CD4-positive, alpha-beta T cell treated with Interleukin-12 subunit alpha and Interleukin-12 subunit beta, for 1 hour (primary cell): ENCODE results near the gene SNX30.
A peak's percentile ranks its signal among the peaks of the same experiment; 100 is the strongest.
"Not testable (repeated sequence)": the region's sequence is repeated elsewhere in the genome, so short reads cannot be mapped to it uniquely, and the experiment has no call there.

Experiments used
- DNase-seq: peaks from one replicate; pipeline ENCODE4 v3.0.0-alpha.2; 2020

SNX30 gene, protein sequence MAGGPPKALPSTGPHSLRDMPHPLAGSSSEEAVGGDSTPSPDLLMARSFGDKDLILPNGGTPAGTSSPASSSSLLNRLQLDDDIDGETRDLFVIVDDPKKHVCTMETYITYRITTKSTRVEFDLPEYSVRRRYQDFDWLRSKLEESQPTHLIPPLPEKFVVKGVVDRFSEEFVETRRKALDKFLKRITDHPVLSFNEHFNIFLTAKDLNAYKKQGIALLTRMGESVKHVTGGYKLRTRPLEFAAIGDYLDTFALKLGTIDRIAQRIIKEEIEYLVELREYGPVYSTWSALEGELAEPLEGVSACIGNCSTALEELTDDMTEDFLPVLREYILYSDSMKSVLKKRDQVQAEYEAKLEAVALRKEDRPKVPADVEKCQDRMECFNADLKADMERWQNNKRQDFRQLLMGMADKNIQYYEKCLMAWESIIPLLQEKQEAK

DNA sequence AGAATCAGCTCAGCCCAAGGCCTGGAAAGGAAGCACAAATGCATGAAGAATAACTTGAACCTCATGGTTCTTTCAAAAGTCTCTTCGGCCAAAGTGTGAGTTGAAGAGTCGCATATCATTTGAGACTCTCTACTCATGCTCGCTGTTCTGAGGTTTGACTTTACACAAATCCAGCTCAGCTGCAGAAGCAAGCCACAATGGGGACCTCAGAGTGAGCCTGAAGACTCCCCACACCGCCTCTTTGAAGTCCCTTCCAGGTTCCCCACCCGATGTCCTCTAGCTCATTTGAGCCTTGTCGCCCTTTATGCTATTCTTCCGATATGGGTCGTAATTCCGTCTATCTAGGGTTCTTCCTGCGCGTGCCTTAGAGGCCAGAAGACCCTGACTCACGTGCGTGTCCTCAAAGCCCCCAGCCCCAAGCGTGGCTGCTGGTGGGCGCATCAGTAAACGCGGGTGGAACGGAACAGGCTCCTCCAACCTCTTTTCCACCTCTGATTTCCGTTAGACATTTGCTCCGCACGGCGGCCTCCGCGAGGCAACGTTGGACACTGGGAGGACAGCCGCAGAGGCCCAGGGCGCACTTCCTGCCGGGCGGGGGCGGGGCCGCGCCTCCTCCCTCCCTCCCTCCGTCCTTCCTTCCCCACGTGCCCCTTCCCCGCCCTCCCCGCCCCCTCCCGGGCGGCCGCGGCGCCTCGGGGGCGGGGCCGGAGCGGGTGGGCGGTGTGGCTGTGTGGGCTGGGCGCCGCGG is at the start of gene SNX30:
Gene SNX30, plus strand, starts transcription at position 745 of the 748 bp plus-strand sequence. CDS start 242 bp downstream, outside the sequence.
- DNase-seq, result peak; percentile 87

DNA sequence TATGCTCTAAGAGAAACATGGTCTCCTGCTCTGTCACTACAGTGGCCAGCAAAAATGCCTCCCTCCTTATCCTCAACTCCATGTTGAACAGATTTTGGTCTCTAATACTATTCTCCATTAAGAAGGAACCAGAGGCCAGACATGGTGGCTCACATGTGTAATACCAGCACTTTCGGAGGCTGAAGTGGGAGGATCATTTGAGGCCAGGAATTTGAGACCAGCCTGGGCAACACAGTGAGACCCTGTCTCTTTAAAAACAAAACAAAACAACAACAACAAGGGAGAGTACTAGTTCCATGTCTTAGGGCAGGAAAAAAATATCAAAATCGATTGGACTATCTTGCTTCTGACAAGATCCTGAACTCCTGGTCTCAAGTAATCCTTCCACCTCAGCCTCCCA is 47.3 kb upstream of the SNX30 start:
- no peak for DNase-seq

DNA sequence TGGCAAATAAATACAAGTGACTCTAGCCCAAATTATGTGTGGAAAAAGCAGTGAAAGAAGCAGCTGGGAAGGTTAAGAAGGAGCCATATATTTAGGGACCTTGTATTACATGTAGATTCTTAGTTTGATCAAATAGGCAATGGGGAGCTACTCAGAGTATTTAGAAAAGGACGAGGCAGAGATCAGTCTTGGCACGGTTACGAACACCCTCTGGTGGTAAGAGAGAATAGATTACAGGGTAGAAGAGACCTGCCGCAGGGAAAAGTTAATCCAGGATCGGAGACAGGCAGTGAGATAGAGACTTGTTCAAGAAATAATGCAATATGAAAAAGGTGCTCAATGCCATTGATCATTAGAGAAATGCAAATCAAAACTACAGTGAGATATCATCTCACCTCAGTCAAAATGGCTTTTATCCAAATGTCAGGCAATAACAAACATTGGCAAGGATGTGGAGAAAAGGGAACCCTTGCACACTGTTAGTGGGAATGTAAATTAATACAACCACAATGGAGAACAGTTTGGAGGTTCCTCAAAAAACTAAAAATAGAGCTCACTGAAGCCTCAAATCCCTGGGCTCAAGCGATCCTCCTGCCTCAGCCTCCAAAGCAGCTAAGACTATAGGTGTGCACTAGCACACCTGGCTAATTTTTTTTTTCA is 44.7 kb upstream of the SNX30 start:
- DNase-seq, result no peak

DNA sequence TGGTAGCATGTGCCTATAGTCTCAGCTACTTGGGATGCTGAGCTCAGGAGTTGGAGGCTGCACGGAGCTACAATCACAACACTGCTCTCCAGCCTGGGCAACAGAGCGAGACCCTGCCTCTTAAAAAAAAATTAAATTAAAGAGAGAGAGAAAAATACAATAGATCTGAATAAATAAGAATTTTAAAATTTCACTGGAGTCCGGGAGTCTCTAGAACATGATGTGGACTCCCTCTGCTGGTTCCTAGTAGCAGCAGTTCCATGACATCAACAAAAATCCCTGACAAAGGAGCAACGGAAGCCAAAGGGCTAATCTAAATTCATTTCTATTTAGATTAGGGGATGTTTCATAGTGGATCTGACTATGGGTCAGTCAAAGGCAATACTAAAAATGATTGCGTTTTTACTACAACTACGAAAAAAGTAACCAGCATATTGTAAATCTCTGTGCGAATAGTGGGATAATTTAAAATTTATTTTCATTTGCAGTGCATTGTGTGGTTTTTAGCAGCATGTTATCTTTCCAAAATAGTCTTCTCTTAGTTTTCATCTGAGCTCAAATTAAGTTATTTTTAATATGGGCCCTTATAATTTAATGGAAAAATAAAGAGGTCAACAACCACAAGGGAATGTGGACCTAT is 39.4 kb upstream of the SNX30 start:
- DNase-seq, result no peak

DNA sequence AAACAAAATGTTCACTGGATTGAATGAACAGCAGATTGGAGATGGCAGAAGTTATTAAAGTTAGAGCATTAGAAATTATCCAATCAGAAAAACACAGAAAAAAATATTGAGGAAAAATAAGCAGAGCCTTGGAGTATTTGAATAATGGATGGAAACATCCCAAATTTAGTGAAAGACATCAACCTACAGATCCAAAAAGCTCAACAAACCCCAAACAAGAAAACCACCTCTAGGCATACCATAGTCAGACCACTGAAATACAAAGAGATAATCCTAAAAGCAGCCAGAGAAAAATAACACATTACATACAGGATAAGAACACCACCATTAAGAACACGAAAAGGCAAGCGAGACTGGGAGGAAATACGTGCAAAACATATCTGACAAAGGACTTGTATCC is 37.9 kb upstream of the SNX30 start:
- no peak for DNase-seq

DNA sequence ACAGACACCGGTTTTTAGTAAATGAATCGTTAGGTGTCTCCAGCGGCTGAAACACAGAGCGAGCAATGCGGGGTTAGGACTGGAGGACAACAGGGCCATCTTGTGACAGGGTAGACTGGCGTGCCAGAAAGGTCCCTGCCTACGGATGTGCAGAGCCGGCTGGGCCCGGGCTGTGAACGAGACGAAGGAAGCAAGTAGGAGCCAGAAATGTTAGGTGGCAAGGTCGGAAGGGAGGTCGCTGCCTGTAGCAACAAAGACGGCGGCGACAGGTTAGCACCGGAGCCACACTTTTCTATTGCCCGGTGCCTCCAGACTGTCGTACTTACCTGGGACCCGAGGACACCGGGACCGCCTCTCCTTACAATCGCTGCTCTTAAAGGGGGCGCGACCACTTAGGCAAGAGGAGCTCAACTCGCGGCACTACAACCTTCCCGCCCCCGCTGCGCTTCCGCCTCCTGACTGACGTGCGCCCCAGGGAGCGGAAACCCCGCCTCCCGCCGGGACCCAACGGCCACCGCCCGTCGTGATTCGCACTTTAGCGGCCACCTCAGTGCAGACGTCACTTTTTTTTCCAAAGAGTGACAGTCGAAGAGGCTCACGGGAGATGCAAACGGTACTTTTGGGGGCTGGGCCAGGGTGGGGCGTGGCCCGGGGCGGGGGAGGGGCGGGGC is 32.8 kb upstream of the SNX30 start, which contains the start of gene INIP:
Gene INIP, minus strand, starts transcription at position 457 of the 671 bp plus-strand sequence. CDS start 1,632 bp downstream, outside the sequence.
- peak; percentile 98 for DNase-seq

DNA sequence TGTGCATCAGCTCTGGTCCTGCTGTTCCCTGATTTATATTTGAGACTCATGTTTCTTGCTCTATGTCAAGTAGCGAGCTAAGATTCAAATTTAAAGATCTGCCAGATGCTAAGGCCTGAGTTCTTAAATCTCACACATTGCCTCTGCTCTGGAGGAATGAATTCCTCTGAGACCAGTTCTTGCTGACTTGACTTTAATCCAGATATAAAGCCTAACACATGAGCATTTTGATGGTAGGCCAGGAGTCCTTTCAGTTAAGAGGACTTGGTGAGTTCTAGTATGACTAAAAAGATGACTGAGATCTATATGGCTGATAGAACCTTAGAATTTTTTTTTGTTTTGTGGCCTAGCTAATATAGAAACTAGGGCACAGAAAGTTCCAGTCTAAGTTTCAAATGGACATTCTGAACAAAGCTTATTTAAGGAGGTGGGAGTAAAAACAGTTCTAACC is 31.3 kb upstream of the SNX30 start:
- no peak for DNase-seq

DNA sequence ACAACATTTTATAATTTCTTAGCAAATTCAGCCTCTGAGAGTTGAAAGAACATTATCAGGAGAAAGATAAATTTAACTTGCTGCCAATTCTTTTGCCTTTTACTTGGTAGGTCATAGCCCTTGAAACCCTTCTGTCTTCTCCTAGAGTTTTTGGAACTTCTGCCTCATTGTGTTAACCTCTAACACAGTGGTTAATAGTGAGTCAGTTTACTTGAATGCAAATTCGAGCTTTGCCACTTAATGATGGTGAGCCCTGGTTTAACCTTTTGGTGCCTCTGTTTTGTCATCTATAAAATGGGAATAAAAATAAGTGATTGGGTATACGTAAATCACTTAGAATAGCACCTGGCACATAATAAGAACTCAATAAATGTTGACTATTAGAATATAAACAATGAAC is 30.9 kb upstream of the SNX30 start:
- DNase-seq, result no peak

DNA sequence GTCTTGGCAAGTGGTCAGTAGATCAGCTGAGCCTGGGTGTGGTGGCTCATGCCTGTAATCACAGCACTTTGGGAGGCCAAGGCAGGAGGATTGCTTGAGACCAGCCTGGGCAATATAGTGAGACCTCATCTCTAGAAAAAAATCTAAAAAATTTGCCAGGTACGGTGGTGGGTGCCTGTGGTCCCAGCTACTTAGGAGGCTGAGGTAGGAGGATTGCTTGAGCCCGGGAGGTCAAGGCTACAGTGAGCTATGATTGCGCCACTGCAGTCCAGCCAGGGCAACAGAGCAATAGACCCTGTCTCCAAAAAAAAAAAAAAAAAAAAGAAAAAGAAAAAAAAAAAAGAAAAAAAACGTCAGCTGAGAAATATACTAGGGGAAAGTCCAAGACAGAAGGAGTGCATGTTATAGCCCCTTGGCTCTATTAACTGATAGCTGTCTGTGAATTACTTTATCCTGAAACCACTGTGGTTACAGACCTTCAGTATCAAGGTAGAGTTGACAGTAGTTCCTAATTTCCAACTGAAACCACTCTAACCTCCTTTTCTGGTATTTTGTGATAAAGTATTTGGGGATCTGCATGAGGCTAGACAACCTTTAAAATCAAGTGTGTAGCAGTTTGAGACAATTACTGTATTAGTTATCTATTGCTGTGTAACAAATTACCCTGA is 30.3 kb upstream of the SNX30 start:
- DNase-seq, result no peak

DNA sequence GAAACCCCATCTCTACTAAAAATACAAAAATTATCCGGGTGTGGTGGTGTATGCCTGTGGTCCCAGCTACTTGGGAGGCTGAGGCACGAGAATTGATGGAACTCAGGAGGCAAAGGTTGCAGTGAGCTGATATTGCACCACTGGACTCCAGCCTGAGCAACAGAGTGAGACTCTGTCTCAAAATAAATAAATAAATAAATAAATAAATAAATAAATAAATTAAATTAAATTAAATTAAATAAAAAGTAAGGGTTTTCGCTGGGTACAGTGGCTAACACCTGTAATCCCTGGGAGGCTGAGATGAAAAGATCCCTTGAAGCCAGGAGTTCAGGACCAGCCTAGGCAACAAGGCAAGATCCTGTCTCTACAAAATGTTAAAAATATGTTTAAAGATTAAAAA is 27.8 kb upstream of the SNX30 start:
- DNase-seq, result not testable (repeated sequence)

DNA sequence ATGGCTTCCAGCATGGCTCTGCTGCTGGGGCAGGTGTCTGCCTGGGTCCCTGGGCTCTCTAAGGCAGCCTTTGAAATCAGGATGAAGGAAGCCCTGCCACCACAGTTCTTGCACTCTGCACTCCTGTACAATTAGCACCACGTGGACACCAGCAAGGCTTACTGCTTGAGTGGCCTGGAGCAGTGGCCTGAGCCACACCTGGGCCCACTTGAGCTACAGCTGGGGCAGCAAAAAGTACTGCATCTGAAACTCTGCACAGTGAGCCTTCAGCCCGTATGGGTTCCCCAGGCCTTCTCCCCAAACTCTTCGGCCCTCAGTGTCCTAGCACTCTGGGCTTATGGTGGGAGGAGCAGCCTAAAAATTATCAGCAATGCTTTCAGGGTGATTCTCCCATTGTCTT is 24.6 kb upstream of the SNX30 start:
- DNase-seq, result no peak

DNA sequence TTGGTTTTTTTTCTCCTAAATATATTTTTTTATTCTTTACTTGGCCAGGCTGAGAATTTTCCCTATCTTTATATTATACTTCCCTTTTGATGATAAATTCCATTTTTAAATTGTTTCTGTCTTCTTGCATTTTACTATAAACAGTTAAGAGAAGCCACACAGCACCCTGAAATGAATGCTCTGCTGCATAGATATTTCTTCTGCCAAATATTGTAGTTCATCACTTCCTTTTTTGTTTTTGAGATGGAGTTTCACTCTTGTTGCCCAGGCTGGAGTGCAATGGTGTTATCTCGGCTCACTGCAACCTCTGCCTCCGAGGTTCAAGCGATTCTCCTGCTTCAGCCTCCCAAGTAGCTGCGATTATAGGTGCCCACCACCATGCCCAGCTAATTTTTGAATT is 24.1 kb upstream of the SNX30 start:
- DNase-seq, result no peak

DNA sequence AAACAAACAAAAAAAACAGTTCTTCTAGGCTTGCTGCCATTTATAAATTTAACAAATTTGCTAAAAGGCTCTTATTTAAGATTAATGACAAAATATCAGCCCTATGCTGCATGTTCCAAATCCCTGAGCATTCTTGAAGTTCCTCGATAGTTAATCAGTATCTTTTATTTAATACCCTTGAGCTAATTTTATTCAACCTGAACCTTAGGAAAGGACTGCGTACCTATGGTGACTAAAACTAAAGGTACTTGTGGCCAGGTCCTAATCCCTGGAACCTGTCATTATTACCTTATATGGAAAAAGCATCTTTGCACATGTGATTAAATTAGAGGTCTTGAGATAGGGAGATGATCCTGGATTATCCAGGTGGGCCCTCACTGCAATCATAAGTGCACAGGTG is 22.2 kb upstream of the SNX30 start:
- no peak for DNase-seq

DNA sequence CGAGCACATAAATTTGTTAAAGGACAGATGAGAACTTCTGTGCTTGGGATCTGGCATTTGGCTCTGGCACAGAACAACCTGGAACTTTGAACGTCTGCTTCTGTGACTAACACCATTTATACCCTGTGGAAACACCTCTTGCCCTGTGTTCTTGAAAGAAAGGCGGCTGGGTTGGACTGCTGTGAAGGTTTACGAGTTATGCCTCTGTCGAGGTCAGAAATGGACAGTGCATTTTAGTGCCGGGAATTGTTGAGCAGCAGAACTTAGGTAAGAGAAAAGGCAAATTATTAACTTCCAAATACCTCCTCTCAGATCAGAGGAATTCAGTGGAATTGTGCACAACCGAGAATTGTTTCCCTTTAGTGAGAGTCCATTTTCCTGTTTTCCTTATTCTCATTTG is 18.6 kb upstream of the SNX30 start:
- DNase-seq, result no peak

DNA sequence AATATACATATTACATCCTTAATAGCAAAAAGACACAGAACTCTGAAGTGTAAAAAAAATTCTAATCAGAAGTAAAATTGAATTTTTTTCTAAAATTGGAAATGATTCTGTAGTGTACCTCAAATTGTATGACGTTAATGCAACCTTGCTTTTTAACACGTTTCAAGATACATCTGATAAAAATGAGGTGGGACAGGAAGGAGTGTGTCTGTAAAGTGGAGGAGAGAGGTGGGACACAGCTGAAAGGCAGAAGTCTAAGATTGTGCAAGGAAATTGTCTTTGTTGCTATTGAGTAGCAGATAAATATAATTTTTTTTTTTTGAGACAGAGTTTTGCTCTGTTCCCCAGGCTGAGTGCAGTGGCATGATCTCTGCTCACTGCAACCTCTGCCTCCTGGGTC is 15.7 kb upstream of the SNX30 start:
- DNase-seq, result no peak

DNA sequence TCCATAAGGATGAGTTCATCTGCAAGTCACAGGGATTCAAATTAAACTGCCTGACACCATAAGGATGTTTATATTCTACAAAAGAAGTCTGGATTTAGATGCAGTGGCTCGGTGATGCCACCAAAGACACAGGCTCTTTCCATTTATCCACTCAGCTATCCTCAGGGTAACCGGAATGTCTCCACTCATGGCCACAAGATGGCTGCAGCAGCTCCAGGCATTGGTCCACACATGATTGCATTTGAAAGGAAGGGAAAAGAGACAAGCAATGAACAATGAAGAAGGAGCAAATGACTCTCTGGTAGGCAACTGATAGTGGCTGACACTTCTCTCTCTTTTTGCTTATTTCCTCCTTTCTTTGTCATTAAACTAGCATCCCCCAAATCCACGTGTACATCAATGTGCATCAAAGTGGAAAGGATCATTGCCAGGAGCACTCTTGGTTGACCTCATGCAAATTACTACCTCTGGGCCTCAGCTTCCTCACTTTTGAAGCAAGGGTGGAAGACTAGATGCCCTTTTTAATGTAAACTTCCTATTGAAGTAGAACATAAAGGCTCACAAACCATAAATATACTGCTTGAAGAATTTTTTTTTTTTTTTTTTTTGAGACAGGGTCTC is 7.2 kb upstream of the SNX30 start:
- no peak for DNase-seq

DNA sequence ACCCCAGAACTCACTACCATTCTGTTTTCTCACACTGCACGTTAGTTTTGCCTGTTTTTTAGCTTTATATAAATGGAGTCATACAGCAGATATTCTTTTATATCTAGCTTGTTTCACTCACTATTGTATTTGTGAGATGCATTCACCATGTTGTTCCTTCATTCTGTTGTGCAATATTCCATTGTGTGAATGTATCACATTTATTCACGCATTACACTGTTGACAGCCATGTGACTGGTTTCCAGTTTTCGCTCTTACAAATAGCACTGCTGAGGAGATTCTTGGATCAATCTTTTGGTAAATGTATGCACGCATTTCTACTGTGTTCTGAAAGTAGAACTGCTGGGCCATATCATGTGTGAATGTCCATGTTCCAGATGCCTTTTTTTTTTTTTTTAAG is 6.4 kb upstream of the SNX30 start:
- no peak for DNase-seq

DNA sequence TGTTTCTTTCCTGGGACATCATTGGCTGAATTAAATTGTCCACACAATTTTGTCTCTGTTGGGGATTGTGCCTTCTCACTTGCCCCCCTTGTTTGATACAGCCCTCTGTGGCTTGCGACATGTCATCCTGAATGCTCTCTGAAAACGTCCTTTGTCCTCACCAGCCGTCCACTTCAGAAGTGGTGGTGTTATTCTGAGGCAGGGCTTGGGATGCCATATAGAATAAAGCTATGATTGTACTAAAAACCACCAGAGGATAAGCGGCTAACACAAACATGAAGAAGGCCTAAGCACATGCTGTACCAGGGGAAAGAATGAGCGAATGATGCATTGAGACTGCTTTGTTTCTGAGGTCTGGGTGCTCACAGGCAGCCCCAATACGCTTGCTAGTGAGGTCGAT is 3.5 kb upstream of the SNX30 start:
- no peak for DNase-seq

DNA sequence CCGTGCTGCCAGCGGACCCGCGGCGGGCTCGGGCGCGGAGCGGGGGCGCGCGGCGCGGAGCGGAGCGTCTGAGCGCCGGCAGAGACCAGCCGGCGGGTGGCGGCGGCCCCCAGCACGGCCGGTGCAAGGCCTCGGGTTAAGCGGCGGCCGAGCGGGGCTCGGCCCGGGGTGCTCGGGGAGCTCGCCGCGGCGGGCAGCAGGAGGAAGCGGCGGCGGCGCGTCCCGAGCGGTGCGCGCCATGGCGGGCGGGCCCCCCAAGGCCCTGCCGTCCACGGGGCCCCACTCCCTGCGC is 150 bp downstream of the SNX30 start:
- DNase-seq, result no peak

DNA sequence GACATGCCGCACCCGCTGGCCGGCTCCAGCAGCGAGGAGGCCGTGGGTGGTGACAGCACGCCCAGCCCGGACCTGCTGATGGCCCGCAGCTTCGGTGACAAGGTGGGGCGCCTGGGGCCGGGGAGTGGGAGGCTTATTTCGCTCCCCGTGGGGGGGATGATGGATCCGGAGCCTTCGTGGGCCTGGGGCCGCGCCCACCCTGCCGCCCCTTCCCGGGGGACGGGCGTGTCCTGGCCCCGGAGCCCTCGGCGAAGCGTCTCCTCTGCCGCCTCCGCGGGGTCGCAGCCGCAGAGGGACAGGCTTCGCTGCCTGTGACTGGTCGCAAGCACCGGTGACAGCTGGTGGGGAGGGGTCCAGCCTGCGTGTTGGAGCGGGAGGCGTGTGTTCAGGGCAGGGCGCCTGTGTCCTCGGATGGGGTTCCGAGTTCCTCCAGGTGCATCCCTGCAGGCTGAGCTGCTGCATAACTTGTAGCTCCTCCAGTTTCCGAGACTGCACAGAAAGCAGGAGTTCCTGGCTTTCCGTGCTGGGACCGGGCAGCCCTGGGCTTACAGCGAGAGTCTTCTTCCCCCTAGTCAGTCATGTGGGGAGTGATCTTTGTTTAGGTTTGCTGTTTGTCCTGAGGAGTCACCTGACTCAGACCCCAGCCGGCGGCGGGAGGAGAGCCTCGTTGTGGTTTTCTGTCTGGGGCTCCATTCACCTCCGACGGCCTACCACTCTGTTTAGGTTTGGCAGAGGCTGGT is 666 bp downstream of the SNX30 start:
- peak; percentile 54 for DNase-seq
